GM18861 (cell line): Measurements from ENCODE around the gene MARK4.
"Not testable (repeated sequence)": the region's sequence is repeated elsewhere in the genome, so short reads cannot be mapped to it uniquely, and the experiment has no call there.

ENCODE experiments used
- ATAC-seq: cut with Tn5 transposase; IDR thresholded peaks from one replicate; pipeline ENCODE4 v1.9.1; 2021; ENCODE audit not compliant: unreplicated experiment

Gene MARK4

DNA sequence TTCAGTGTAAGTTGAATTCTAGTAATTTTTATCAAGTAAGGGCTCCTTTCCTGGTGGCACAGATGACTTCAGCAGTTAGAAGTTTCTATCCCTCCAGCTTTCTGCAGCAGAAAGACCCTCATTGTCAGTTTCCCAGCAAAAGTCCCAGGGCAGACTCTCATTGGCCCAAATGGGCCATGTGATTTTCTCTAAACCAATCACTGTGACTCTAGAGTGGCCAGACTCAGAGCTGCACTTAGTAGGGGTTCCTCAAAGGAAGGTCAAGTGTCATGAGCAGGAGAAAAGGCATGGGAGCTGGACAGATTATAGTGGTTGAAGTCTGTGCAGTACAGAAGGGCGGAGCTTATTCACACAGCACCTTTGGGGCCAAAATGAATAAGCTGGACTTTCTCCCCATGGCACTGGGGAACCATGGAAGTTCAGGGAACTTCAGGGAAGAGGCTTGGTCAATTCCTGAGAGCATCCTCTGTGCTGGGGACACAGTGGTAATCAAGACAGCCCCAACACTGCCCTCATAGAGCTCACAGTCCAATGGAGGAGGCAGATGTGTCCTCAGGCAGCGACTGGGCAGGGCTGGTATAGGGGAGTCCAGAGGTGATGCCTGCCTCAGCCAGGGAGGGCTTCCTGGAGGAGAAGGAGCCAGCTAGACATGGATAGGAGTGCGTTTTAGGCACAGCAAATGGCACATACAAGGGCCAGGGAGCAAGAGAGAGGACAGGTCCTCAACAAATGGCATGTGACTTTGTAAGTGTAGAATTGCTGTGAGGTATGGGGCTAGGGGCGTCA is 53.3 kb downstream of the MARK4 start:
- ATAC-seq, result no peak

DNA sequence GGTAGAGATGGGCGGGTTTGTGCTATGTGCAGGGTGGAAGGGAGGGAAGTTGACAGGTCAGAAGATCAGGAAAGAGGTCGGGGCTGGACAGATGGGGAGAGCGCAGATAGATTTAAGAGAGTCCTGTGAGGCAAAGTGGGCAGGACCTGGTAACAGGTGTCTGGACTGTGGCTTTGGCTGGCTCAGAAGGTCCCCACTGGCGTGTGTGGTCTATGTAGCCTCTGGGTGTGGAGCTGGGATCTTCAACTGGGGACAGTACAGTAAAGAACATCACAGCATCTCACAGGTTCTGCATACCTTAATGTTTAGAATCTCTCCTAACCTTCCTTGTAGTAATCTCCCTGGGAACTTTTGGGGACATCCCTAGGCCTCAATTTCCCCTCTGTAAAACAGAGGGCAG is 53.9 kb downstream of the MARK4 start:
- ATAC-seq, result no peak

DNA sequence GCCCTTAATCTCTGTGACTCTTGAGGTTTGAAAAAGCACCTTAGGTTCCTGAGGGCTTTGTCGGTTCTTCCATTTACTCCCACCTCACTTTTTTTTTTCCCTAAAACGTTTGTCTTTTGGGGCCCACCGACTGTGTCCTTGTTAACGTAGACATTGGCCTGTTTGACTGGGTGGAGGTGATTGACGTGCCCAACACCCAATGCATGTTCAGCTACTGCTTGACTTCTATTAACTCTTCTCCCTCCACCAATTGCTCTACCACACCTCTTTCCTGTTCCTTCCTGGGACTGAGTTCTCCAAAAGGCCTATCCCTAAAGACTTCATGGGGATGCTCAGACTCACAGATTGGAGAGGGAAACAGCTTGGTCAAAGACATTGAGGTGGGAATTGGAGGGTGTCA is 54.4 kb downstream of the MARK4 start:
- ATAC-seq, result no peak

DNA sequence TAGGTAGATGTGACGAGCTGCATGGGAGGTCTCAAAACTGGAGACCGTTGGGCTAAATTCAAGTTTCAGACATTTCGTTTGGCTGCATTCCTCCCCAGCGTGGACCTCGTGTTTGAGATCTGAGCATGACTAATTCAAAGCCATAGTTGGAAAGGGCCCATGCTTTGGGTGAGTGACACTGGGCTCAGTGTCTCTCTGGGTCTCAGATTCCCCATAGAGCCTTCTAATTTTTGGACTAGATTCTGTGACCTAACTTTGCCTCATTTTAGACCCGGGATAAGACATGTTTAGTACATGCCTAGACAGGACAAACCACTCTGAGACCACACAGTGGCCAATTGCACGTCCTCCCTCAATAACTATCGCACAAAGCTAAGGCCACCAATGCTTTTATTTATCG is 55.0 kb downstream of the MARK4 start:
- ATAC-seq, result no peak

DNA sequence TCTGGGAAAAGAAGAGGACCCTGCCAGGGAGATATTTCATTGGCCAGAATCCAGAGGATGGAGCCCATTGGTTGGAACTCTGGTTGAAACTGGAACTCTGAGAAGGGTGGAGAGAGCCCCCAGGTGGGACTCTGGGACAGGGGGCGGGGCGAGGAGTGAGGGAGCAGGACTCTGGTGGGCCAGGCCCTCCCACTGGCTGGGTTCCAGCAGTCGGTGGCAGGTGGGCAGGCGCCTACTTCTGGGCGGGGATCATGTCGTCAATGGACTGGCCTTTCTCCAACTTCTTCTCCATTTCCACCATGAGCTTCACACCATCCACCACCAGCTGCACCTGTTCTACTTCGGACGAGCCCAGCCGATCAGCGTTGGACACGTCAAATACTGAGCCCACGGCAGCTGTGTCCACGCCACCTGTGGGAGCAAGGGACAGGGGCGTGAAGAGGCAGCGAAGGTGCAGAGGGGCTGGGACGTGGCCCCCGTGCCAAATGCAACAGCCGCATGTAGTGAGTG is 55.5 kb downstream of the MARK4 start:
- ATAC-seq, result no peak

DNA sequence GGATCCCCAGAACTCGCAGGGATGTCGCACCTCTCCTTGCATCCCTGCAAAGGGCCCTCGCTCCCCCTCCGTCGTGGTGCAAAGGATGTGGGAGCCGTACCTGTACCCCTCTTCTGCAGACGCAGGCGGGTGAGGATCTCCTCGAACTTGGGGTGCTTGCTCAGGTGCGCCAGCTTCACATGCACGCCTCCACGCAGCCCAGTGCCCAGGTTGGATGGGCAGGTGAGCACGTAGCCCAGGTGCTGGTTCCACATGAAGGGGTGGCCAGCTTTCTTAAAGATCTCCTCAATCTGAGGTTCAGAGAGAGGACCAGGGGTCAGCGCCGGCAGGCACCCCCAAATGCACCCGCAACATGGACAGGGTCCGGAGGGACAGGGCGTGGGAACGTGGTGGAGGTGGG is 56.3 kb downstream of the MARK4 start:
- no peak for ATAC-seq

DNA sequence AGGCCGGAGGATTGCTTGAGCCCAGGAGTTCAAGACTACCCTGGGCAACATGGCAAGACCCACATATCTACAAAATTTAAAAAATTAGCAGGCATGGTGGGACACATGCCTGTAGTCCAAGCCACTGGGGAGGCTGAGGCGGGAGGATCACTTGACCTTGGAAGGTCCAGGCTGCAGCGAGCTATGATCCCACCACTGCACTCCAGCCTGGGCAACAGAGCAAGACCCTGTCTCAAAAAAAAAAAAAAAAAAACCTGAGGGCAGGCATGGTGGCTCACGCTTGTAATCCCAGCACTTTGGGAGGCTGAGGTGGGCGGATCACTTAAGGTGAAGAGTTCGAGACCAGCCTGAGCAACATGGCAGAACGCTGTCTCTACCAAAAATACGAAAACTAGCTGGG is 58.3 kb downstream of the MARK4 start:
- ATAC-seq, result not testable (repeated sequence)

- ATAC-seq, result no peak
These were observed 60.5 kb downstream of the MARK4 start for GRCh38 chr19:45311621-45312020.

- not testable (repeated sequence) for ATAC-seq
These were observed 61.2 kb downstream of the MARK4 start for GRCh38 chr19:45312285-45312684.

DNA sequence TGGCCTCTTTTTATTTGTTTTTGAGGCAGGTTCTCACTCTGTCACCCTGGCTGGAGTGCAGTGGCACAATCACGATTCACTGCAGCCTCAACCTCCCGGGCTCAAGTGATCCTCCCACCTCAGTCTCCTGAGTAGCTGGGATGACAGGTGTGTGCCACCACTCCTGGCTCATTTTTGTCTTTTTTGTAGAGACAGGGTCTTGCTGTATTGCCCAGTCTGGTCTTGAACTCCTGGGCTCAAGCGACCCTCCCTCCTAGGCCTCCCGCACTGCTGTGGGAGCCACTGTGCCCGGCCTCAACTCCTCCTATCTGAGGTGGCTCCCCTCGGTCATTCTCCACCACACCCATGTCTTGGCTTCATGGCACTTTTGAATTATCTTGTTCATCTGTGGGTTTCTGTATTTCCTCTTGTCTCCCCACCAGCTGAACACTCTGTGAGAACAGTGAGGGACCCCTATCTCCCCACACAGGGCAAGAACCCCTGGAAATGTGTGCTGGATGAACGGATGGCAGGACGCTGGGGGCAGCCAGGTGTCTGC is 63.7 kb downstream of the MARK4 start:
- no peak for ATAC-seq

DNA sequence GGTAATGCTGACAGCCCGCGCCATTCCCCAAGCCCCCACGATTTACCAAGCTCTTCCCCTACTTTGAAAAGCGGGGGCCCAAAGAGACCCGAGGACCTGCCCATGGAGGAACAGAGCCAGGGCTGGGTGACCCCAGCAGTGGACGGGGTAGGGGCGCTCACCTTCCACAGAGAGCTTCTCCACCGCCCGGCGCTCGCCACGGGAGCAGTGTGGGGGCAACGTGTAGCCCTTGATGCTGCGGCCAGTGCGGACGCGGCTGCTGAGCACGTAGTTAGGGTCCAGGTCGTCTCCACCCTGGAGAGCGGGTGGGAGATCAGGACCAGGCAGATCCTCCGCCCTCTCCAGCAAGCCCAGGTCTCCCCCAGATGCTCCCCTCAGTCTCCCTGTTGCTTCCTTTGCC is 64.2 kb downstream of the MARK4 start:
- ATAC-seq, result no peak

DNA sequence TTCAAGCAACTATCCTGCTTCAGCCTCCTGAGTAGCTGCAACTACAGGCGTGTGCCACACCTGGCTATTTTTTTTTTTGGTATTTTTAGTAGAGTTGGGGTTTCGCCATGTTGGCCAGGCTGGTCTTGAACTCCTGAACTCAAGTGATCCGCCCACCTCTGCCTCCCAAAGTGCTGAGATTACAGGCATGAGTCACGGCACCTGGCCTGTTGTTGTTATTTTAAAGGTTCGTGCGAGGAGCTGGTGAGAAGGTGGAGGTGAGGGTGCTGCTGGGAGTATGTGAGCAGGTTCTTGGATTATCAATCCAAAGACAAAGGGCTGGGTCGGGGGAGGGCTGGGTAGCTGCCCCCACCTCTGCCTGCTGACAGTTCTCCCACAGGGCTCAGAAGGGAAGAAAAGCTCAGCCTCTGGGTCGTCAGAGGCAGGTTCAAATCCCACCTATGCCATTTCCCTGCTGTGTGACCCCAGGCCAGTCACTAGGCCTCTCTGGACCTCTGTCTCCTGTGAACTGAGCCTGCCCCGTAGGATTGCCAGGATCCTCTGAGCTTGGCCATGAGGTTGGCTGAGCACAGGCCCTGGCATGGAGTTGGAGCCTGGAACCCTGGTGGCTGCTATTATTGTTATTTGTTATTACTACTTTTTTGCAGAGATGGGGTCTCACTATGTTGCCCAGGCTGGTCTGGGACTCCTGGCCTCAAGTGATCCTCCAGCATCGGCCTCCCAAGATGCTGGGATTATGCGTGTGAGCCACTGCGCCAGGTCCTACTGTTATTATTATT is 70.1 kb downstream of the MARK4 start:
- no peak for ATAC-seq

- no peak for ATAC-seq
These were observed 70.8 kb downstream of the MARK4 start for GRCh38 chr19:45321848-45322247.

DNA sequence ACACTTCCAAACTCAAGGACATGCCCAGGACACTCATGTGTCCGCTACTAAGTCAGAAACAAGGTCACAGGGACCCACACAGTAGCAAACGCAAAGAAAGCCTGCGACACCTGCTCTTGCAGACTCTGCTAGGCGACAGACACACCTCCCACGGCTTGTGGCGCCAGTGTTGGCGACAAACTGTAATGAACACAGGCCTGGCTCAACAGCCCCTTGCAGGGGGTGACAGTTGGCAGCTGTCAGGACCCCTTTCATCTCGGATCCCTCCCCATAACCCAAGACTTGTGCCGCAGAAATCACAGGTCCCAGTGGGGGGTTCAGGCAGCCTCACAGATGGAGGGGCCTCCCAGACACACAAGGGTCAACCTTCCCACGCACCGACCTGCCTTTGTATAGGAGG is 71.2 kb downstream of the MARK4 start:
- ATAC-seq, result no peak

DNA sequence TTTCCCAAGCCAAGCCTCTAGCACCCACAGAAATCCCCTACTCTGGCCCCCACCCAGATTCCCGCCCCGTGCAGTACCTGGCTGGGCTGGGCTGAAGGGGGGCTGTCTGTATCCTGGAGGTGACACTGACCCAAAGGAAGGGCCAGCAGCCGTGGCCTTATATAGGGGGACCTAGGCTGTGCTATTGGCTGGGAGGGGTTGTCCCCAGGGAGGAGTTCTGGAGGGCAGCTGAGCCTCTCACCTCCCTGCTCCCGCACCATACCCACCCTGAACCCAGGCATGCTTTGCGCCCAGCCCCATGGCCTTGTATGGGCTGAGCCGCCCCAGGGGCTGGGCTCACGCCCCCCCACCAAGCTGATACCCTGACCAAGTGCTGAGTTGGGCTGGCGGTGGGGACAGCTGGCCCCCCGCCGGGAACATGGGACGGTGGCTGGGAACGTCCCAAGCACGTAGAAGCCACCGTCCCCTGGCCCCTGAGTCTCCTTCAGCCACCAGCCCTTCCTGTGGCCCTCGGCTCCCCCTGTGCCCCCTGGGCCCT is 71.7 kb downstream of the MARK4 start, which contains the start of gene CKM:
CKM (minus strand) TSS at position 132 of the 538 bp plus-strand sequence. CDS start 3,162 bp downstream, outside the sequence.
- no peak for ATAC-seq

DNA sequence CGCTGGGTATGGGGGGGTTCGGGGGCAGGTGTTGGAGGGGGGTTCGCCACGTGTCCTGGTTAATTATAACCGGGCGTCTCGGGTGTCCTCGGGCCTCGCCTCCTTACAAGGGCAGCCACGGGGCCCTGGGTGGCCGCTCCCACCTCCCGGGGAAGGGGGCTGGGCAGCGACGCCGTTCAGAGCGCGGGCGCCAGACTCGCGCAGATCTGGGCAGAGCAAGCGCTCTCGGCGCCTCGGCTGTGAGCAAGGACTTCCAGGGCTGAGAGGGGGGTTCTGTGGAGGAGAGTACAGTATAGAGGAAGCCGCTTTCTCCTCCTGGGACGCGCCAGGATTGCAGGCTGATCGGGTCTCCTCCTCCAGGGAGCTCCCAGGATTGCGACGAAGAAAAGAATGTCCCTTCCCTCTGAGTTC is 72.6 kb downstream of the MARK4 start:
- ATAC-seq, result no peak

DNA sequence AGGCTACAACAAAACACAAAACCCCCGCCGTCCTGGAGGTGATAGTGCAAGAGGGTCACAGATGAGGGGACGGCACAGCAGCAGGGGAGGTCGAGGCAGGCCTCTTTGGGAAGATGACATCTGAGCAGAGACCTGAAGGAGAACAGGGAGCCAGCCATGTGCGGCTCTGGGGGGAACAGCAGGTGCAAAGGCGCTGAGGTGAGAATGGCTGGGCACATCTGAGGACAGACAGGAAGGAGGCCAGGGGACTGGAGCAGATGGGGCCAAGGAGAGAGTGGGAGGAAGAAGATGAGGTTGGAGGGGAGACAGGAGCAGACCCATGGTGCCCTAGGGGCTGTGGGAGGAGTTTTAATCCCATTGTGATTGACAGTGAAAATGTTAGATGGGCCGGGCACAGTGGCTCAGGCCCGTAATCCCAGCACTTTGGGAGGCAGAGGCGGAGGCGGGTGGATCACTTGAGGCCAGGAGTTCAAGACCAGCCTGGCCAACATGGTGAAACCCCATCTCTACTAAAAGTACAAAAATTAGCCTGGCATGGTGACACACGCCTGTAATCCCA is 73.4 kb downstream of the MARK4 start:
- ATAC-seq, result no peak

GRCh38 chr19:45327404-45328143 is 76.5 kb downstream of the MARK4 start:
- ATAC-seq, result no peak

GRCh38 chr19:45331411-45331810 is 80.3 kb downstream of the MARK4 start:
- no peak for ATAC-seq

- ATAC-seq, result no peak
These were observed 82.7 kb downstream of the MARK4 start for GRCh38 chr19:45333609-45334303.
